Smooth muscle cell (in vitro differentiated cells): ENCODE results near the gene RBM24. TPM values are rescaled to one million over a fixed set of nuclear protein-coding genes. Genes with fewer than 3 reads are reported as not detected.

Experiments
- DNase-seq: peaks from one replicate; lab custom pipeline; 2025; ENCODE audit not compliant: unreplicated experiment; lab: John Stamatoyannopoulos, UW
- H2AFZ ChIP-seq: fragments of 200-600 bp; sonication (generic); 2 replicates; pipeline ENCODE4 v1.6.0; 2016; ENCODE audit warnings: antibody characterized with exemption, low read depth, mild to moderate bottlenecking
- H3F3A ChIP-seq: fragments of 200-600 bp; sonication (generic); 2 replicates; pipeline ENCODE4 v1.6.0; 2017; ENCODE audit warnings: antibody characterized with exemption, low read depth
- H3K27ac ChIP-seq: fragments of 200-600 bp; sonication (generic); 2 replicates; pipeline ENCODE4 v1.5.1; 2016; ENCODE audit warnings: low read depth, mild to moderate bottlenecking
- H3K27me3 ChIP-seq: fragments of 200-600 bp; sonication (generic); 2 replicates; pipeline ENCODE4 v1.6.1; 2016; ENCODE audit warnings: low read depth, mild to moderate bottlenecking
- H3K36me3 ChIP-seq: fragments of 200-600 bp; sonication (generic); 2 replicates; pipeline ENCODE4 v1.5.1; 2016; ENCODE audit warnings: low read depth
- H3K4me1 ChIP-seq: fragments of 200-600 bp; sonication (generic); 2 replicates; pipeline ENCODE4 v1.5.1; 2016; ENCODE audit warnings: low read depth
- H3K4me2 ChIP-seq: fragments of 200-600 bp; sonication (generic); 2 replicates; pipeline ENCODE4 v1.6.0; 2016; ENCODE audit warnings: mild to moderate bottlenecking
- H3K4me3 ChIP-seq: fragments of 200-600 bp; sonication (generic); 2 replicates; pipeline ENCODE4 v1.5.1; 2016; ENCODE audit warnings: mild to moderate bottlenecking
- H3K79me2 ChIP-seq: fragments of 200-600 bp; sonication (generic); 2 replicates; pipeline ENCODE4 v1.6.0; 2016; ENCODE audit warnings: low read depth, mild to moderate bottlenecking
- H3K9ac ChIP-seq: fragments of 200-600 bp; sonication (generic); 2 replicates; pipeline ENCODE4 v1.6.0; 2016; ENCODE audit warnings: low read depth
- H3K9me3 ChIP-seq: fragments of 200-600 bp; sonication (generic); replicated peaks from 2 replicates; pipeline ENCODE4 v1.5.1; 2016; ENCODE audit warnings: low read depth
- H4K20me1 ChIP-seq: fragments of 200-600 bp; sonication (generic); 2 replicates; pipeline ENCODE4 v1.6.0; 2016; ENCODE audit warnings: low read depth
- WGBS: methylation state at CpG from one replicate; pipeline ENCODE4 v1.1.7; 2016; ENCODE audit warnings: low lambda C conversion rate; 5-methylcytosine and 5-hydroxymethylcytosine counted together
- polyA plus RNA-seq: library from polyadenylated mRNA; unstranded; fragments of >200 nt; fragmentation: Nextera tagmentation; extraction: Ambion mirVana; gene quantifications from 2 replicates; pipeline ENCODE4 v1.2.1, GENCODE V29; 2016
- total RNA-seq: library from RNA; depleted of rRNA; stranded (reverse); fragments of >200 nt; gene quantifications from 2 replicates; pipeline ENCODE4 v1.2.3, GENCODE V29; 2014
- TF ChIP-seq, protein P1 (sequence below): fragments of 200-600 bp; sonication (generic); IDR thresholded peaks from 2 replicates; pipeline ENCODE4 v1.5.1; 2017; ENCODE audit warnings: borderline replicate concordance, mild to moderate bottlenecking, antibody characterized with exemption; ENCODE audit not compliant: insufficient read depth, poor library complexity, severe bottlenecking

RBM24 gene
- total and polyA plus RNA-seq, 2 experiments from 2014 or later, result 5.8 to 6.2 TPM

DNA sequence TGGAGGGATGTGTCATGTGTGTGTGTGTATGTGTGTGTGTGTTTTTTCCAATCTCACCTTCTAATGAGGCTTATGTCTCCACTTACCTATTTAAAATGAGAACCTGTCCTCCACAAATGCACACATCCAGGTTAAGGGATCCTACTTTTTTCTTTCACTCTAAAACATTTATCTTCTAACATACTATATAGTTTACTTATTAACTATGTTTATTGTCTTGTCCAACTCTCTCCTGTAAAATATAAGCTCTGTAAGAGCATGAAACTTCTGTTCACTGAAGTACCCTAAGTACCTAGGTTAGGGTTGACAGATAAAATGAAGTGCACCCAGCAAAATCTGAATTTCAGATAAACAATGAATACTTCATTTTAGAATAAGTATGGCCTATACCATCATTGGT lies 29.2 kb upstream of the RBM24 start:
- H3K27ac ChIP-seq, result no peak overlapping the region
- H3K4me1 ChIP-seq, result no peaks in the 10 kb centered on the region
- H3K27me3 ChIP-seq, result no peaks in the 10 kb centered on the region
- H3K36me3 ChIP-seq, result no peaks in the 10 kb centered on the region
- no peak overlapping the region for H2AFZ ChIP-seq
- H3K9ac ChIP-seq, result no peak overlapping the region
- no peaks in the 10 kb centered on the region for H3K79me2 ChIP-seq
- no peak overlapping the region for H3K4me2 ChIP-seq
- no peaks in the 10 kb centered on the region for H3F3A ChIP-seq
- TF ChIP-seq, protein P1, sequence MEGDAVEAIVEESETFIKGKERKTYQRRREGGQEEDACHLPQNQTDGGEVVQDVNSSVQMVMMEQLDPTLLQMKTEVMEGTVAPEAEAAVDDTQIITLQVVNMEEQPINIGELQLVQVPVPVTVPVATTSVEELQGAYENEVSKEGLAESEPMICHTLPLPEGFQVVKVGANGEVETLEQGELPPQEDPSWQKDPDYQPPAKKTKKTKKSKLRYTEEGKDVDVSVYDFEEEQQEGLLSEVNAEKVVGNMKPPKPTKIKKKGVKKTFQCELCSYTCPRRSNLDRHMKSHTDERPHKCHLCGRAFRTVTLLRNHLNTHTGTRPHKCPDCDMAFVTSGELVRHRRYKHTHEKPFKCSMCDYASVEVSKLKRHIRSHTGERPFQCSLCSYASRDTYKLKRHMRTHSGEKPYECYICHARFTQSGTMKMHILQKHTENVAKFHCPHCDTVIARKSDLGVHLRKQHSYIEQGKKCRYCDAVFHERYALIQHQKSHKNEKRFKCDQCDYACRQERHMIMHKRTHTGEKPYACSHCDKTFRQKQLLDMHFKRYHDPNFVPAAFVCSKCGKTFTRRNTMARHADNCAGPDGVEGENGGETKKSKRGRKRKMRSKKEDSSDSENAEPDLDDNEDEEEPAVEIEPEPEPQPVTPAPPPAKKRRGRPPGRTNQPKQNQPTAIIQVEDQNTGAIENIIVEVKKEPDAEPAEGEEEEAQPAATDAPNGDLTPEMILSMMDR, result no peak
- H3K9me3 ChIP-seq, result no peaks in the 10 kb centered on the region
- H4K20me1 ChIP-seq, result no peaks in the 10 kb centered on the region
- H3K4me3 ChIP-seq, result no peak overlapping the region
- DNase-seq, result no peak

DNA sequence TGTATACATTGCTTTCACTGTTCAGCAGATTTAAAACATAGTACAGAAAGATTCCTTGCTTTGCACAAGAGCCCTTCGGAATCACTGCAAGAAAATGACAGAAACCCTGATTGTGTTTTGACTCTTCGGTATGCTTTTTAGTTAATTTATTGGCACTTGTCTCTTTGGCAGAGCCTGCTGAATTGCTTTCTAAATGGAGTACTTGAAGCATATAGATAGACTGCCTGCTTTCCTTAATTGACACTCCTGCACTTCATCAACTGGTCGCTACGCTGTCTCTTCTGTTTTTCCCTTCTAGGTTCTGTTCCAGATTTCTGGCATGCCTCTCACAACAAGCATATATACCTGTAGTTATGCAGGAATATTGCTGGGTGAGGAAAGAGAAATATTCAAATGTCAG lies 22.4 kb upstream of the RBM24 start:
- no peaks in the 10 kb centered on the region for H3F3A ChIP-seq
- no peak for DNase-seq
- H3K4me1 ChIP-seq, result no peaks in the 10 kb centered on the region
- H3K9me3 ChIP-seq, result no peaks in the 10 kb centered on the region
- no peaks in the 10 kb centered on the region for H3K36me3 ChIP-seq
- H3K4me2 ChIP-seq, result no peak overlapping the region
- H4K20me1 ChIP-seq, result no peaks in the 10 kb centered on the region
- 58% methylated on average over 4 of the region's 4 CpGs for WGBS
- TF ChIP-seq, protein P1, result no peak
- H2AFZ ChIP-seq, result no peak overlapping the region
- H3K27me3 ChIP-seq, result no peaks in the 10 kb centered on the region
- no peak overlapping the region for H3K9ac ChIP-seq
- no peak overlapping the region for H3K27ac ChIP-seq
- H3K79me2 ChIP-seq, result no peaks in the 10 kb centered on the region
- no peak overlapping the region for H3K4me3 ChIP-seq

GRCh38 chr6:17265570-17265969 lies 15.6 kb upstream of the RBM24 start:
- H3K9ac ChIP-seq, result no peak overlapping the region
- H3K27me3 ChIP-seq, result no peaks in the 10 kb centered on the region
- no peak overlapping the region for H2AFZ ChIP-seq
- no peaks in the 10 kb centered on the region for H3F3A ChIP-seq
- H4K20me1 ChIP-seq, result no peaks in the 10 kb centered on the region
- H3K36me3 ChIP-seq, result no peaks in the 10 kb centered on the region
- TF ChIP-seq, protein P1, result no peak
- DNase-seq, result no peak
- no peaks in the 10 kb centered on the region for H3K9me3 ChIP-seq
- no peak overlapping the region for H3K27ac ChIP-seq
- no peaks in the 10 kb centered on the region for H3K79me2 ChIP-seq
- H3K4me1 ChIP-seq, result no peaks in the 10 kb centered on the region
- H3K4me3 ChIP-seq, result no peak overlapping the region
- no peak overlapping the region for H3K4me2 ChIP-seq

DNA sequence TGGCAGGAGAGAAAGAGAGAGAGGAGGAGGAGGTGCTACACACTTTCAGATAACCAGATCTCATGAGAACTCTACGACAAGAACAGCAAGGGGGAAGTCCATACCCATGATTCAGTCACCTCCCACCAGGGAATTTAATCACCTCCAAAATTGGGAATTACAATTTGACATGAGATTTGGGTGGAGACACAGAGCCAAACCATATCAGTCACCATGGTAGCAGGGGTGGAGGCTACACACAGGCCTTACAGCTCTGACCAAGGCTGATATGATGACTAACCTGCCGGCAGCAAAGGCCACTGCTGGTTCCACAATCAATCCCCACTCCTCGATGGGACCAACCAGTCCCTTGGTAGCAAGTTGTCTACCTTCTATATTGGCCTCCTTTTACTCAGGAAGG lies 13.6 kb upstream of the RBM24 start:
- no peak for DNase-seq
- H3K27me3 ChIP-seq, result no peaks in the 10 kb centered on the region
- no peak overlapping the region for H3K9ac ChIP-seq
- H3K4me2 ChIP-seq, result no peak overlapping the region
- no peaks in the 10 kb centered on the region for H4K20me1 ChIP-seq
- H3K79me2 ChIP-seq, result no peaks in the 10 kb centered on the region
- no peaks in the 10 kb centered on the region for H3K9me3 ChIP-seq
- H3F3A ChIP-seq, result no peaks in the 10 kb centered on the region
- no peaks in the 10 kb centered on the region for H3K36me3 ChIP-seq
- H3K27ac ChIP-seq, result no peak overlapping the region
- no peak overlapping the region for H3K4me3 ChIP-seq
- no peak overlapping the region for H2AFZ ChIP-seq
- TF ChIP-seq, protein P1, result no peak
- no peaks in the 10 kb centered on the region for H3K4me1 ChIP-seq
- 89% methylated on average over 3 of the region's 3 CpGs for WGBS
